Endothelial cell of umbilical vein (primary cell): ENCODE data around the gene HSP90AB1. TPM values are rescaled to one million over a fixed set of nuclear protein-coding genes. Genes with fewer than 3 reads are reported as not detected.

Experiments used
- BruUV-seq: library from RNA; stranded (reverse); fragments of 400-500 nt; replicated peaks from 2 replicates; lab custom pipeline; 2021; lab: Mats Ljungman, UMichigan
- CTCF ChIA-PET: fragments of 300-600, 350-600 bp; sonication (Branson Sonifier 250); formaldehyde crosslinking; loops from one replicate; lab custom pipeline; 2021; ENCODE audit warnings: antibody characterized with exemption, inconsistent platforms; lab: Charles Lee
- POLR2A ChIA-PET: fragments of 300-600, 350-600 bp; sonication (Branson Sonifier 250); formaldehyde crosslinking; loops from one replicate; lab custom pipeline; 2021; ENCODE audit warnings: antibody characterized with exemption, inconsistent platforms; lab: Charles Lee
- DNase-seq: peaks from one replicate; pipeline ENCODE4 v3.0.0-alpha.2; 2011; ENCODE audit warnings: low read depth, low spot score
- FAIRE-seq: peaks from 2 replicates; lab custom pipeline; 2011; peaks lifted over from hg19 to GRCh38; lab: Jason Lieb, UNC
- H2AFZ ChIP-seq: 2 replicates; pipeline ENCODE4 v1.6.0; 2012; ENCODE audit warnings: low read depth, low read length, control low read depth, inconsistent platforms
- H3K27ac ChIP-seq: 2 replicates; pipeline ENCODE4 v1.5.1; 2011; ENCODE audit warnings: low read depth, mild to moderate bottlenecking, control low read depth, low read length, moderate library complexity; ENCODE audit not compliant: insufficient read depth
- H3K27me3 ChIP-seq, 2 experiments: 2 replicates each; pipeline versions ENCODE4 v1.6.0 to v1.6.1; 2011; ENCODE audit warnings: low read length in 2 of 2, mixed read lengths in 1 of 2; ENCODE audit not compliant: control insufficient read depth in 2 of 2, insufficient read depth in 2 of 2
- H3K36me3 ChIP-seq, 2 experiments: 2 replicates in 1 of 2; 3 replicates in 1 of 2; pipeline ENCODE4 v1.5.1; 2011; ENCODE audit warnings: low read length in 2 of 2, mild to moderate bottlenecking in 1 of 2, moderate library complexity in 1 of 2; ENCODE audit not compliant: control insufficient read depth in 2 of 2, insufficient read depth in 2 of 2; ENCODE audit errors: extremely low read depth in 1 of 2
- H3K4me1 ChIP-seq: 3 replicates; pipeline ENCODE4 v1.5.1; 2011; ENCODE audit warnings: mild to moderate bottlenecking, low read length; ENCODE audit not compliant: control insufficient read depth, insufficient read depth; ENCODE audit errors: extremely low read depth
- H3K4me2 ChIP-seq: 2 replicates; pipeline ENCODE4 v1.6.1; 2011; ENCODE audit warnings: low read length, control low read depth, mixed read lengths; ENCODE audit not compliant: insufficient read depth
- H3K4me3 ChIP-seq, 3 experiments: fragments of 200-600 bp in 1 of 3; sonication (generic), shearing (Covaris generic) in 1 of 3; replicated peaks in 1 of 3; 2 replicates each; pipeline ENCODE4 v1.5.1; 2011 to 2016; ENCODE audit warnings: control low read depth in 3 of 3, low read length in 3 of 3, mild to moderate bottlenecking in 2 of 3, inconsistent platforms in 1 of 3, low read depth in 1 of 3, moderate library complexity in 1 of 3; ENCODE audit not compliant: insufficient read depth in 1 of 3
- H3K79me2 ChIP-seq: 2 replicates; pipeline ENCODE4 v1.6.0; 2012; ENCODE audit warnings: low read length, inconsistent platforms; ENCODE audit not compliant: control insufficient read depth, insufficient read depth
- H3K9ac ChIP-seq: replicated peaks from 2 replicates; pipeline ENCODE3; 2011; ENCODE audit warnings: low read length, control low read depth; ENCODE audit not compliant: insufficient read depth; ENCODE audit errors: extremely low read depth
- H3K9me1 ChIP-seq: replicated peaks from 3 replicates; pipeline ENCODE4 v1.6.0; 2011; ENCODE audit warnings: mild to moderate bottlenecking, low read length; ENCODE audit not compliant: control insufficient read depth, insufficient read depth; ENCODE audit errors: extremely low read depth
- H3K9me3 ChIP-seq: replicated peaks from 2 replicates; pipeline ENCODE4 v1.5.1; 2012; ENCODE audit warnings: low read length, inconsistent platforms; ENCODE audit not compliant: control insufficient read depth, insufficient read depth
- H4K20me1 ChIP-seq: replicated peaks from 2 replicates; pipeline ENCODE3; 2011; ENCODE audit warnings: mild to moderate bottlenecking, low read length; ENCODE audit not compliant: control insufficient read depth, insufficient read depth; ENCODE audit errors: extremely low read depth
- EZH2 ChIP-seq: IDR thresholded peaks from 2 replicates; pipeline ENCODE4 v1.6.1; 2012; ENCODE audit warnings: borderline replicate concordance, low read depth, mild to moderate bottlenecking, moderate library complexity, low read length, inconsistent platforms; ENCODE audit not compliant: severe bottlenecking
- JUN ChIP-seq: IDR thresholded peaks from 2 replicates; pipeline ENCODE4 v1.6.1; 2011; ENCODE audit warnings: borderline replicate concordance, low read depth; ENCODE audit not compliant: insufficient read length, insufficient read depth
- MAX ChIP-seq: IDR thresholded peaks from 2 replicates; pipeline ENCODE4 v1.6.1; 2011; ENCODE audit not compliant: insufficient read depth, insufficient read length
- dilution Hi-C: fragments of 300-500 bp; cut with MboI; formaldehyde crosslinking; loops from one replicate; pipeline ENCODE4 v1.15.0; 2019; ENCODE audit warnings: low sequenced_read_pairs; ENCODE audit not compliant: extremely low pct_ligation_motif_present
- intact Hi-C: fragments of 100-400 bp; cut with micrococcal nuclease; formaldehyde crosslinking; loops from one replicate; pipeline ENCODE4 v1.10.0; 2022
- polyA plus RNA-seq, 4 experiments: library from polyadenylated mRNA; depleted of rRNA in 3 of 4; stranded (reverse) in 3 of 4; unstranded in 1 of 4; fragments of >200 nt; gene quantifications; 2 replicates each; pipeline versions ENCODE4 v1.2.1 to v1.2.3, GENCODE V29; 2011 to 2012; ENCODE audit warnings: missing spikeins in 1 of 4
- total RNA-seq: library from RNA; stranded (reverse); gene quantifications from 2 replicates; pipeline ENCODE4 v1.2.3, GENCODE V29; 2021

Gene HSP90AB1
- total and polyA plus RNA-seq, 2 donors (not counting 3 experiments of a cell fraction or from before 2014, with no cell fraction given): 824 to 1,201 TPM

- H3K27me3 ChIP-seq: peaks cover 28 to 42% of the 10 kb centered on the region in 2 experiments
- no peaks in the 10 kb centered on the region for H3K9me1 ChIP-seq
- peak within 1 kb of the TSS; percentile 10 for H3K4me2 ChIP-seq
- FAIRE-seq (no peak), DNase-seq (no peak)
- TF ChIP-seq EZH2 (peak; percentile 86), JUN (no peak)
- no peaks in the 10 kb centered on the region for H3K9me3 ChIP-seq
- H4K20me1 ChIP-seq: no peaks in the 10 kb centered on the region
- H3K4me3 ChIP-seq: peak within 1 kb of the TSS in 1 of 3 experiments; percentile 31
- BruUV-seq: no TSS peak
- no peak within 1 kb of the TSS for H3K27ac ChIP-seq
- intact Hi-C loops: no loop called here
- H3K9ac ChIP-seq: no peak within 1 kb of the TSS
- dilution Hi-C loops: no loop called here
- CTCF ChIA-PET: interaction anchor here (0.6 to 6.2 kb wide), 5 partner anchors 8 to 67 kb away, joined by 3 to 154 read pairs (median 23); partner anchors contain the start of gene AARS2
- peaks cover 9% of the 10 kb centered on the region for H3K4me1 ChIP-seq
- H3K79me2 ChIP-seq: no peaks in the 10 kb centered on the region
- H3K36me3 ChIP-seq: no peaks in the 10 kb centered on the region
- H2AFZ ChIP-seq: no peak within 1 kb of the TSS
- POLR2A ChIA-PET: no interaction called here
These were observed 23.1 kb downstream of the HSP90AB1 start, which contains the start of gene TMEM151B for GRCh38 chr6:44269921-44270525. TSS of gene TMEM151B (plus strand) at chr6:44270450. CDS start at chr6:44270743, 293 bp downstream.

- FAIRE-seq: no peak
- Histone ChIP-seq H3K79me2 (no peaks in the 10 kb centered on the region), H3K4me3 (peak overlapping the region in 1 of 3 experiments; percentile 31), H3K27ac (no peak overlapping the region), H3K9ac (no peak overlapping the region), H3K9me1 (no peaks in the 10 kb centered on the region), H3K4me2 (peak overlapping the region; percentile 10), H4K20me1 (no peaks in the 10 kb centered on the region), H3K27me3 (peaks cover 28 to 50% of the 10 kb centered on the region in 2 experiments), H2AFZ (no peak overlapping the region), H3K36me3 (no peaks in the 10 kb centered on the region), H3K4me1 (peaks cover 9% of the 10 kb centered on the region), H3K9me3 (no peaks in the 10 kb centered on the region)
- no peak for DNase-seq
- ChIA-PET CTCF (interaction anchor here (0.6 to 6.2 kb wide), 8 partner anchors 15 to 146 kb away, joined by 3 to 154 read pairs (median 4); partner anchors contain the start of gene AARS2), POLR2A (interaction anchor here (0.6 kb wide), 1 partner anchor 35 kb away, joined by 3 read pairs; no protein-coding TSS in a partner anchor)
- TF ChIP-seq EZH2: peak; percentile 75
- TF ChIP-seq MAX: no peak
- intact Hi-C loops: no loop called here
- BruUV-seq: no TSS peak
- dilution Hi-C loops: no loop called here
These were observed 23.9 kb downstream of the HSP90AB1 start for GRCh38 chr6:44270526-44271405.
